ENCODE measurements around the gene GABRB1. TPM values are rescaled to one million over a fixed set of nuclear protein-coding genes. Genes with fewer than 3 reads are reported as not detected.

GABRB1 gene
- total RNA-seq, 1 experiment from 2014 or later = not detected

DNA sequence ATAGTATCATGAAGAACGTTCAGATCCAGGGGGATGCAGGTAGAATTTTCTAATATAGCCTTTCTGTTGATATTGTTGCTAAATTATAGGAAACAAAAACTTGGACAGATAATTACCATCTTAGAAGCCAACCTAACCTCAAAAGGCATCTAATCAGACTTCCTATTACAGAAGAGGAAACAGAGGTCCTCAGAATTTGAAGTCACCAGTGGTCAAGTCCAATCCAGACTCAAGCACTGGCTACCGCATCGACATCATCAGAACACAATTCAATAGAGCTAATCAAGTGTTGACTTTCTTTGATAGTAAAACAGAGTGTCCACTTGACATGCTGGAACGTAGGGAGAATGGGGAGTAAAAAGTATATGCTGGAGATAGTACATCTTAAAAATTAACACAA, 443.4 kb downstream of the GABRB1 start (continued):
- TF ChIP-seq SP1 (IDR thresholded peaks at IDR 0.05; ENCODE audit: low read depth) (no peak), SRF (IDR thresholded peaks at IDR 0.05; ENCODE audit: low read depth) (no peak), ZFX (IDR thresholded peaks at IDR 0.05) (no peak), TCF7L2 (IDR thresholded peaks at IDR 0.05; ENCODE audit: borderline replicate concordance, extremely low read depth, insufficient read depth, insufficient read length) (no peak)
- TF ChIP-seq, protein P1, sequence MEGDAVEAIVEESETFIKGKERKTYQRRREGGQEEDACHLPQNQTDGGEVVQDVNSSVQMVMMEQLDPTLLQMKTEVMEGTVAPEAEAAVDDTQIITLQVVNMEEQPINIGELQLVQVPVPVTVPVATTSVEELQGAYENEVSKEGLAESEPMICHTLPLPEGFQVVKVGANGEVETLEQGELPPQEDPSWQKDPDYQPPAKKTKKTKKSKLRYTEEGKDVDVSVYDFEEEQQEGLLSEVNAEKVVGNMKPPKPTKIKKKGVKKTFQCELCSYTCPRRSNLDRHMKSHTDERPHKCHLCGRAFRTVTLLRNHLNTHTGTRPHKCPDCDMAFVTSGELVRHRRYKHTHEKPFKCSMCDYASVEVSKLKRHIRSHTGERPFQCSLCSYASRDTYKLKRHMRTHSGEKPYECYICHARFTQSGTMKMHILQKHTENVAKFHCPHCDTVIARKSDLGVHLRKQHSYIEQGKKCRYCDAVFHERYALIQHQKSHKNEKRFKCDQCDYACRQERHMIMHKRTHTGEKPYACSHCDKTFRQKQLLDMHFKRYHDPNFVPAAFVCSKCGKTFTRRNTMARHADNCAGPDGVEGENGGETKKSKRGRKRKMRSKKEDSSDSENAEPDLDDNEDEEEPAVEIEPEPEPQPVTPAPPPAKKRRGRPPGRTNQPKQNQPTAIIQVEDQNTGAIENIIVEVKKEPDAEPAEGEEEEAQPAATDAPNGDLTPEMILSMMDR (IDR thresholded peaks at IDR 0.05 in 2 of 3, conservative IDR thresholded peaks at IDR 0.05 in 1 of 3; ENCODE audit: borderline replicate concordance in 1 of 3, insufficient read depth in 1 of 3, low read depth in 2 of 3, low read length in 2 of 3) = no peak

DNA sequence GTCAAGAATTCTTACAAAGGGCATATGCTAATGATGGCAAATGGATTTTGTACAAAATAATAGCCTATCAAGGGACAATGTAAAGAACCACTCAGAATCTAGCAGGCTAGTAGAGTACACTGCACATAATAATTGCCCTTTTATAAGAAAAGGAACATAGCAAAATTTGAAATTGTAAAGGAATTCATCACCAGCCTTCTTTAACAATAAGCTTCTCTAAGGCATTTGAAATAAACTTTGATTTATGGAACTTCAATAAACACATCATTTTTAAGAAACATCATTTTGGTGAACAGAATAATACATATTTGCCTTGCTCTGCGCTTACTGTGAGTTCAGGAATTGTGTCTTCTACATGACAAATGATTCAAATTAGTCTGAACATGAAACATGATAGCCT, 444.0 kb downstream of the GABRB1 start:
- ATAC-seq (no peak), DNase-seq (ENCODE audit: low read depth, low spot score) (no peak)
- CTCF ChIA-PET = no interaction called here
- H3K4me1 ChIP-seq (ENCODE audit: control insufficient read depth in 1 of 2, insufficient read depth in 2 of 2, low read length in 2 of 2) = peaks cover 0 to 19% of the 10 kb centered on the region in 2 experiments; a peak in 2 of 4 replicates
- POLR2A ChIA-PET = no interaction called here
- no peak overlapping the region for H3K4me2 ChIP-seq (ENCODE audit: low read length)
- TF ChIP-seq JUND (IDR thresholded peaks at IDR 0.05) (no peak), EZH2phosphoT487 (IDR thresholded peaks at IDR 0.05; ENCODE audit: borderline replicate concordance) (no peak), FOSL1 (IDR thresholded peaks at IDR 0.05; ENCODE audit: low read depth) (no peak), CBX3 (IDR thresholded peaks at IDR 0.05; ENCODE audit: low read depth) (no peak), ZNF274 (IDR thresholded peaks at IDR 0.05; ENCODE audit: low read depth, low read length) (no peak), EGR1 (IDR thresholded peaks at IDR 0.05; ENCODE audit: low read depth) (no peak), ELF1 (IDR thresholded peaks at IDR 0.05; ENCODE audit: borderline replicate concordance, low read depth) (no peak), EZH2 (IDR thresholded peaks at IDR 0.05) (no peak), SIN3A (IDR thresholded peaks at IDR 0.05; ENCODE audit: low read depth) (no peak), CEBPB (IDR thresholded peaks at IDR 0.05; ENCODE audit: low read depth) (no peak), RAD21 (IDR thresholded peaks at IDR 0.05; ENCODE audit: low read depth) (no peak), SRF (IDR thresholded peaks at IDR 0.05; ENCODE audit: low read depth) (no peak), POLR2A (IDR thresholded peaks at IDR 0.05; ENCODE audit: borderline replicate concordance, extremely low read depth, insufficient read depth, insufficient read length) (no peak)
- TF ChIP-seq, protein P2, sequence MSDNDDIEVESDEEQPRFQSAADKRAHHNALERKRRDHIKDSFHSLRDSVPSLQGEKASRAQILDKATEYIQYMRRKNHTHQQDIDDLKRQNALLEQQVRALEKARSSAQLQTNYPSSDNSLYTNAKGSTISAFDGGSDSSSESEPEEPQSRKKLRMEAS (IDR thresholded peaks at IDR 0.05) = no peak
- TF ChIP-seq, protein P1 (IDR thresholded peaks at IDR 0.05 in 2 of 3, conservative IDR thresholded peaks at IDR 0.05 in 1 of 3; ENCODE audit: borderline replicate concordance in 1 of 3, insufficient read depth in 1 of 3, low read depth in 2 of 3, low read length in 2 of 3) = no peak
- TF ChIP-seq, protein P3, sequence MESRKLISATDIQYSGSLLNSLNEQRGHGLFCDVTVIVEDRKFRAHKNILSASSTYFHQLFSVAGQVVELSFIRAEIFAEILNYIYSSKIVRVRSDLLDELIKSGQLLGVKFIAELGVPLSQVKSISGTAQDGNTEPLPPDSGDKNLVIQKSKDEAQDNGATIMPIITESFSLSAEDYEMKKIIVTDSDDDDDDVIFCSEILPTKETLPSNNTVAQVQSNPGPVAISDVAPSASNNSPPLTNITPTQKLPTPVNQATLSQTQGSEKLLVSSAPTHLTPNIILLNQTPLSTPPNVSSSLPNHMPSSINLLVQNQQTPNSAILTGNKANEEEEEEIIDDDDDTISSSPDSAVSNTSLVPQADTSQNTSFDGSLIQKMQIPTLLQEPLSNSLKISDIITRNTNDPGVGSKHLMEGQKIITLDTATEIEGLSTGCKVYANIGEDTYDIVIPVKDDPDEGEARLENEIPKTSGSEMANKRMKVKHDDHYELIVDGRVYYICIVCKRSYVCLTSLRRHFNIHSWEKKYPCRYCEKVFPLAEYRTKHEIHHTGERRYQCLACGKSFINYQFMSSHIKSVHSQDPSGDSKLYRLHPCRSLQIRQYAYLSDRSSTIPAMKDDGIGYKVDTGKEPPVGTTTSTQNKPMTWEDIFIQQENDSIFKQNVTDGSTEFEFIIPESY (IDR thresholded peaks at IDR 0.05; ENCODE audit: extremely low read depth, insufficient replicate concordance, low read length) = no peak
- H3K9me3 ChIP-seq (ENCODE audit: control insufficient read depth in 1 of 2, insufficient read depth in 1 of 2, low read depth in 1 of 2, low read length in 2 of 2) = no peaks in the 10 kb centered on the region
- no peak overlapping the region for H2AFZ ChIP-seq (ENCODE audit: low read depth, low read length, poor library complexity, severe bottlenecking)
- no peaks in the 10 kb centered on the region for H3K27me3 ChIP-seq (ENCODE audit: insufficient read depth, low read length)
- intact Hi-C loops (cut with micrococcal nuclease) = no loop called here
- no TSS peak for BruUV-seq (replicated peaks)
- H3K9ac ChIP-seq (ENCODE audit: low read length) = no peak overlapping the region
- no peaks in the 10 kb centered on the region for H3K9me2 ChIP-seq (ENCODE audit: insufficient read depth)
- H3K36me3 ChIP-seq (ENCODE audit: control insufficient read depth in 1 of 2, insufficient read depth in 2 of 2, low read length in 2 of 2) = no peaks in the 10 kb centered on the region
- RAD21 ChIA-PET (ENCODE audit: low non-redundant PET in 1 of 2, low total read pairs in 2 of 2, uncharacterized antibody in 2 of 2, unreplicated experiment in 2 of 2) = no interaction called here
- no peak overlapping the region for H3K4me3 ChIP-seq (replicated peaks in 1 of 2; ENCODE audit: low read depth in 1 of 2, low read length in 2 of 2)
- H3K27ac ChIP-seq (ENCODE audit: low read depth, low read length) = no peak overlapping the region
- H4K20me1 ChIP-seq (ENCODE audit: insufficient read depth) = no peaks in the 10 kb centered on the region
- H3K79me2 ChIP-seq (ENCODE audit: insufficient read depth, low read length) = no peaks in the 10 kb centered on the region

All from HCT116 (cell line).